ENCODE measurements around the gene AKR1C3. TPM values are rescaled to one million over a fixed set of nuclear protein-coding genes. Genes with fewer than 3 reads are reported as not detected.
A peak's percentile ranks its signal among the peaks of the same experiment; 100 is the strongest.
"Not testable (repeated sequence)": the region's sequence is repeated elsewhere in the genome, so short reads cannot be mapped to it uniquely, and the experiment has no call there.

AKR1C3 gene
- total RNA-seq, 1 donor from 2014 or later: 173 TPM

DNA sequence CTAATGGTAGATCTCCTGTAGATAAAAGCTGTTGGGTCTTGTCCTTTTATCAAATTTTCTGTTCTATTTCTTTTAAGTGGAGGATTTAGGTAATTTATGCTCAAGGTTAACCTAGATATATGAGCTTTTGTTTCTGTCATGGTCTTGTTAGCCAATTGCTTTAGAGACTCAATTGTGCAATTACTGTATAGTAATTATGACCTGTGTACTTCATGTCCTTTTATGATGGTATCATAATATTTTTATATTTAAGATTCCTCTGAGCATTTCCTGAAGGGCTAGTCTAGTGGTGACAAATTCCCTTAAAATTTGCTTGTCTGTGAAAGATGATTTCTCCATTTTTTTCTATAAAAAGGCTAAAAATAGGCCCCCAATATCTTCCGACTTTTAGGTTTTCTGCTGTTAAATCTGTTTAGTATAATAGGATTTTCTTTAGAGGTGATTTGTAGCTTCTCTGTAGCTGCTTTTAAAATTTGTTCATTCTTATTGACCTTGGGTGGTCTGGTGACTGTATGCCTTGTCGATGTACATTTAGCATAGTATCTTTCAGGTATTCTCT is 5.4 kb upstream of the AKR1C3 start:
- DNase-seq (ENCODE audit: low read depth in 2 of 2): no peak

- peak in 1 of 2 donors; percentile 65 for DNase-seq (ENCODE audit: low read depth in 2 of 2)
Observed at GRCh38 chr10:5089865-5090264, 4.3 kb upstream of the AKR1C3 start.

GRCh38 chr10:5090551-5090950 is 3.7 kb upstream of the AKR1C3 start:
- DNase-seq (ENCODE audit: low read depth in 2 of 2): no peak

DNA sequence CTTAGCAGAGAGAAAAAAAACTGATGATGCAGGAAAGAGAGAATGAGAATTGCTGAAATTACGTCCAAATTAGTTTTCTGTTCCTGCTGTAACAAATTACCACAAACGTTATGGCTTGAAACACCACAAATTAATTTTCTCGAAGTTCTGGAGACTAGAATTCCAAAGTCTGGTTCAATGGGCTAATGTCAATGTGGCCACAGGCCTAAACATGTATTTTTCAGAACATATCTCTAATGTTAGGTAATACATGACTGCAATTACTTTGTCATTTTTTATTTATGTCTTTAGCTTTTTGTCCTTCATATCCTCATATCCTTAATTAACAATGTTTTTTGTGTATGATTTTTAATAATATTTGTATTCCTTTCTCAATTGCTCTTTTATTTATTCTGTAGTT is 3.0 kb upstream of the AKR1C3 start:
- no peak for DNase-seq (ENCODE audit: low read depth in 2 of 2)

GRCh38 chr10:5092375-5092774 is 1.8 kb upstream of the AKR1C3 start:
- DNase-seq (ENCODE audit: low read depth in 2 of 2): no peak

DNA sequence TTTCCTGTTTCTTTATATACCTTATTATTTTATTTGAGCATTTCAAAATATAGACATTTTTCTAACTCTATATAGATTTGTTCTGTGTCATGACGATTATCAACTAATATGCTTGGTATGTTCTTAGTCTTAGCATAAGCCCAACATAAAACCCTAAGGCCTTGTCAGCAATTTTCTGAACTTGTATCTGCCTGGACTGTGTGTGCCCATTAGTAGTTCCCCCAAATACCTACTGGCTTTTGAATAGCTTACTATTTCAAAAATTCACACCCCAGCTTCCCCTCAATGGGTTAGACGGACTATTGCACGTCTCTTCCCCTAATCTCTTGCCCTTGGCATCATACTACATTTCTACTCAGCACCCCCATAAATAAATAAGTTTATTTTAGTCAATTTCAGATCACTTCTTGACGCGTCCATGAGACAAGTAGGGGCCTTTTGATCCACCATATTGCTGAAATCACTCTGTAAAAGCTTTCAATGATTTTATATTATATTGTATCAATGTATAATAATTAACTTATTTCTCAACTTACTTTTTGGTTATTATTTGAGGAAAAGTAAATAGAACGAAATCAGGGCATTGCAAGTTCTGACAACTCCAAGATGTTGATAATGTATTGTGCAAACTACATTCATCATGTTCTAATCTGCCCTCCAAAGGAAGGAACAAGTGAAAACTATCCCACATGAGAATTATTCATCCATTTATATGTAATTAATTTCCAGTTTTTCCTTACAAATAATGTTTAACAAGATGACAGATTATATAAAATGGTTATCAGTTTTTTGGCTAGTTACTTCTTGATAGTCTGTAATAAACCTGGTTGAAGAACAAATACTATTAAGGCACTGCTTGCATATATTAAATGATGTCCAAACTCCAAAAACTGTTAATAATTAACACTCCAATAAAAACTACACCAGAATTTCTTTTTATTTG is 1.1 kb upstream of the AKR1C3 start:
- no peak for DNase-seq (ENCODE audit: low read depth in 2 of 2)

- DNase-seq (ENCODE audit: low read depth in 2 of 2): no peak
Observed at GRCh38 chr10:5095687-5096086, 1.5 kb downstream of the AKR1C3 start.

GRCh38 chr10:5096108-5096507 is 1.9 kb downstream of the AKR1C3 start:
- no peak for DNase-seq (ENCODE audit: low read depth in 2 of 2)

- DNase-seq (ENCODE audit: low read depth in 2 of 2): not testable (repeated sequence)
Observed at GRCh38 chr10:5102479-5102878, 8.3 kb downstream of the AKR1C3 start.

DNA sequence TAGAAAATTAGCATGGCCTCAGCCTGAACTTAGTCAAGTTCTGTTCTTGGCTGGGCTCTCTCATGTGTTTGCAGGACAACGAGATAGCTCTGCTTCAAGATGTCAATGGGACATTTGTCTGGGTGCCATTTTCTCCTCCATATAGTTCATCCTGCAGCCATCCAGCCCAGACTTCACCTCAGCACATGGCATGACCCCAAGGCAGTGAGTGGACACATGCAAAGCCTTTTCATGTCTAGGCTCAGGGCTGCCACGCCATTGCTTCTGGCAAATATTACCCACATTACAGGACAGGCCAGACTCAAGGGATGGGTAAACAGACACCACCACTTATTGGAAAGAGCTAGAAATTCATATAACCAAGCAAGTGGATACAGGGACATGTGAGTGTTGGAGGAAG is 9.3 kb downstream of the AKR1C3 start:
- no peak for DNase-seq (ENCODE audit: low read depth in 2 of 2)

GRCh38 chr10:5105626-5106025 is 11.4 kb downstream of the AKR1C3 start:
- peak in 1 of 2 donors; percentile 43 for DNase-seq (ENCODE audit: low read depth in 2 of 2)

DNA sequence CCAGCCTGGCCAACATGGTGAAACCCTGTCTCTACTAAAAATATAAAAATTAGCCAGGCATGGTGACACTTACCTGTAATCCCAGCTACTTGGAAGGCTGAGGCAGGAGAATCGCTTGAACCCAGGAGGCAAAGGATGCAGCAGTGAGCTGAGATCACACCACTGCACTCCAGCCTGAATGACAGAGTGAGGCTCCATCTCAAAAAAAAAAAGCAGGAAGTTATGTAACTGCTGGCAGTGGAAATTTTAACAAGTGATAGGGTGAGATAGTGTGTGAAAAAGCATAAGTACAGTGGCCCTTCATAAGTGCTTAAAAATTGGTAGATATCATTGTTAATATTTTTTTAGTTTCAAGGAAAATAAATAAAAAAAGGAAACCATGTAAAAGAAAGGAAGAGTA is 12.3 kb downstream of the AKR1C3 start:
- DNase-seq (ENCODE audit: low read depth in 2 of 2): no peak

DNA sequence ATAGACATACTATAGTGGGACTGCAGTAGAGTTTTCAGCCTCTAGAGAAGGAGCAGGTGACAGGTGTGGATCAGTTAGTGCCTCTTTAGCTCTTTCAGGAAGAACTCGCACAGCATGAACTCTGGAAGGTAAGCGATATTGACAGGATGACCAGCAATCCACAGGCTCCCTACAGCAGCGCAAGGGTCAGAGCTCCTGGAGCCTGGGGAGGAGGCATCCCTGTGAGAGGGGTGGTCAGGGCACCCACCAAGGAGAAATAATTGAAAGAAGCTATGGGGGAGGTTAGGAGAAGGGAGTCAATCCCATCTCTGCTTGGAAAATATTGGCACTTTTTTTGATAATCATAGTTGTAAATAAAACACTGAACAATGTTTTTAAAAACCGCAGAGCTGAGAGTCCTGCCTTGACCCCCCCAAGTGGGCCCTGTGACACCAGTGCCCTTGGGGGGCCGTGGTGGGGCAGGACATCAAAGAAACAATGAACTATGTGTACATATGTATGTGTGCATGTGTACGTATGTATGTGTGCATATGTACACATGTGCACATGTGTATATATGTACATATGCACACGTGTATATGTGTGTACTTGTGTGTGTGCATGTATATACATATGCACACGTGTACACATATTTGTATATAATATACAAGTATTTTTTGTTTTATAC is 13.8 kb downstream of the AKR1C3 start:
- DNase-seq (ENCODE audit: low read depth in 2 of 2): no peak

DNA sequence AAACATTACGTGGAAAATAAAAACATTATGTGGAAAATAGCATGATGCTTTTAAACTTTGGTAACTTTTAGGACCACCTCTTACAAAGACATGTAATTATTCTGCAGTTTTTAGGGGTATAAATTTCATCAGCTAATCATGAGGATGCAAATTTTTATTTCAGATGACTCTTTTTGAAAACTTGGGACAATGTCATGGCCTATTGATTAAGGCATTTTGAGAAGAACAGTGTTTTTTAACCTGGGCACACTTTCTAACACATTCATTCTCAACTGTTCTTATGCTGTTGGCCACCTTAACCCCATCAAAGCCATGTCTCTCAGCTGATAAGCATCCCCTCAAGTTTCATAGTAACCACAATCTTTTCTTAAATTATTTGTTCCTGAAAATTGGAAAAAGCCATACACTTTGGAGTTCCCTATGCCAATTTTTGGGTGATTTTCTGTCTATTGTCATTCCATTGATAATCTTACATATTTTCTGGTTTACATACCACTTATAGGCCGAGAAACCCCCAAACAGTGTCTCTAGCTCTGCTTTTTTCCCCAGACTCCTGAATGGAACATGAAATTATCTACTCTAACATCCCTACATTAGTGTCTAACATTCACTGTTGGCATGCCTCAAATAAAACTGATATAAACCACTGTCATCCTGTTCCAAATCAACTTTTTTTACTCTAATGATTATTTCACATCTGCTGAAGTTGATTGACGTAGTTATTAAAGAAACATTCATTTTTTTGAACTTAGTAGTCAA is 14.6 kb downstream of the AKR1C3 start:
- DNase-seq (ENCODE audit: low read depth in 2 of 2): no peak

DNA sequence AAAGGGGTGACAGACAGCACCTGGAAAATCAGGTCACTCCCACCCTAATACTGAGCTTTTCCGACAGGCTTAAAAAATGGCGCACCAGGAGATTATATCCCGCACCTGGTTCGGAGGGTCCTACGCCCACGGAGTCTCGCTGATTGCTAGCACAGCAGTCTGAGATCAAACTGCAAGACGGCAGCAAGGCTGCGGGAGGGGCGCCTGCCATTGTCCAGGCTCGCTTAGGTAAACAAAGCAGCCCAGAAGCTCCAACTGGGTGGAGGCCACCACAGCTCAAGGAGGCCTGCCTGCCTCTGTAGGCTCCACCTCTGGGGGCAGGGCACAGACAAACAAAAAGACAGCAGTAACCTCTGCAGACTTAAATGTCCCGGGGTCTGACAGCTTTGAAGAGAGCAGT is 15.6 kb downstream of the AKR1C3 start:
- DNase-seq (ENCODE audit: low read depth in 2 of 2): not testable (repeated sequence)

DNA sequence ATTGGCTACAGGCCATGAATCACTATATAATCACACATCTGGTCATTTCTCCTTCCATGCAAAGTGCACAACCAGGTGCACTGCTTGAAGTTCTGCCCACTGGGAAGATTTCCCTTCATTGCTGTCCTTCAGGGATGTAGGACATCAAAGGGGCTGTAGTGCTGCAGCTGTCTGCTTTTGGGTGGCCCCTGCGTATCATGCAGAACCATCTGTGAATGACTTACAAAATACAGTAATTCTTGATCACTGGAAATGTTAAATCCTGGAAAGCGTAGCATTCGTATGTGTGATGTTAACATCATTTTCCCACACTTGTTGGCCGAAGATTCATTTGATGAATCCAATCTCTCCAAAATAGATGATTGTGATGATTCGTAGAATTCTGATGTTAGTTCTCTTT is 22.4 kb downstream of the AKR1C3 start:
- no peak for DNase-seq (ENCODE audit: low read depth in 2 of 2)

GRCh38 chr10:5117026-5117425 is 22.8 kb downstream of the AKR1C3 start:
- peak; percentile 40 to 51 for DNase-seq (ENCODE audit: low read depth in 2 of 2)

- DNase-seq (ENCODE audit: low read depth in 2 of 2): not testable (repeated sequence)
Observed at GRCh38 chr10:5119997-5120396, 25.8 kb downstream of the AKR1C3 start.

DNA sequence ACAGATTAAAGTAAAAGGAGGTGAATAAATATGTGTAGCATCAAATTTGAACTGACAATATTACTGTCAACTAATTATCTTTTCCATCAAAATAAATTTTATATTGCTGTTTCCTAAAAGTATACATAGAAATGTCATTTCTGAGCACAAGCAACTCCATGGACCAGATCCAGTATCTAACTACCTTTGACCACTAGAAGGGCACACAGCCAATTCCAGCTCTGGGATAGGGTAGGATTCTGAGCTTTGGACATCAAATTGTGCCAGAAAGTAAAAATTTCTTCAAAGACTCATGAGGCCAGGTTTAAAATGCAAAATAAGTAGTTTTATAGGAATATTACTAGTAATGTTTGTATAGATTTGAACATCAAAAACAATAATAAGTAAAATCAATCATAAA is 29.7 kb downstream of the AKR1C3 start:
- no peak for DNase-seq (ENCODE audit: low read depth in 2 of 2)

- no peak for DNase-seq (ENCODE audit: low read depth in 2 of 2)
Observed at GRCh38 chr10:5125315-5126044, 31.3 kb downstream of the AKR1C3 start.

- no peak for DNase-seq (ENCODE audit: low read depth in 2 of 2)
Observed at GRCh38 chr10:5135581-5135980, 41.4 kb downstream of the AKR1C3 start.
